Retinal pigment epithelial cell (primary cell): ENCODE measurements around the gene MED31.
"Not testable (repeated sequence)": the region's sequence is repeated elsewhere in the genome, so short reads cannot be mapped to it uniquely, and the experiment has no call there.

ENCODE experiments used
- DNase-seq: peaks from one replicate; pipeline ENCODE4 v3.0.0-alpha.2; 2010; ENCODE audit warnings: low read depth
- H3K4me3 ChIP-seq: 2 replicates; pipeline ENCODE4 v1.5.1; 2011; ENCODE audit warnings: mild to moderate bottlenecking, low read length, control low read depth, moderate library complexity
- TF ChIP-seq, protein P1 (sequence below): conservative IDR thresholded peaks from 2 replicates; pipeline ENCODE4 v1.5.1; 2011; ENCODE audit warnings: low read depth, low read length, control low read depth, inconsistent platforms

Gene MED31

DNA sequence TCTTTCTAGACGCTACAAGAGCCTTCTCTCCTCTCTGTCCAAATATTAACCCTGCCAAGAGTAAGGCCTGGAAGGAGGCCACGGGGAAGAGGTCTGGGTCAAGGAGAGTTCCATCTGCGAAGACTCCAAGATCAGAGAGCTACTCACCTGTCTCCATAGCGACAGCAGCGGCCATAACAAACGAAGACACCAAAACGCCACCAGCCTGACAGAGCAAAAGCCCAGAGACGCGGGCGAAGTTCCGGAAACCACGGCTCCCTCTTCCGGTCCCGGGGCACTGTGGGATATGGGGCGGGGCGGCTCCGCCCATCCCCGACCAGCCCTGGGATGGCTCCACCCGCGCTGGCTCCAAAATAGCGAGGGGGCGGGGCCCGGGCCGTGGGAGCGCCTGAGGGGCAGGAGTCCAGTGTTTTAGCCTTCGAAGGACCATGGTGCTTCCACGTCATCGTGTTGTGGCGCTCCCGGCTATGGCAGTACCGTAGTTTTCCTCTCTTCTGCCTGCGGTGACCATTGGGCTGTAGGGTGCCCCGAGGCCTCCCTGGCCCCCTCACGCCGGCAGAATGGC lies at the start of gene MED31, which contains the start of gene C17orf100:
Gene MED31 (minus strand): TSS at position 252 of the 565 bp plus-strand sequence. CDS start 77 bp downstream, at position 175.
Gene C17orf100 (plus strand): TSS at position 409 of the 565 bp plus-strand sequence. CDS start 152 bp downstream, at position 561.
- DNase-seq: peak; percentile 52
- TF ChIP-seq, protein P1, sequence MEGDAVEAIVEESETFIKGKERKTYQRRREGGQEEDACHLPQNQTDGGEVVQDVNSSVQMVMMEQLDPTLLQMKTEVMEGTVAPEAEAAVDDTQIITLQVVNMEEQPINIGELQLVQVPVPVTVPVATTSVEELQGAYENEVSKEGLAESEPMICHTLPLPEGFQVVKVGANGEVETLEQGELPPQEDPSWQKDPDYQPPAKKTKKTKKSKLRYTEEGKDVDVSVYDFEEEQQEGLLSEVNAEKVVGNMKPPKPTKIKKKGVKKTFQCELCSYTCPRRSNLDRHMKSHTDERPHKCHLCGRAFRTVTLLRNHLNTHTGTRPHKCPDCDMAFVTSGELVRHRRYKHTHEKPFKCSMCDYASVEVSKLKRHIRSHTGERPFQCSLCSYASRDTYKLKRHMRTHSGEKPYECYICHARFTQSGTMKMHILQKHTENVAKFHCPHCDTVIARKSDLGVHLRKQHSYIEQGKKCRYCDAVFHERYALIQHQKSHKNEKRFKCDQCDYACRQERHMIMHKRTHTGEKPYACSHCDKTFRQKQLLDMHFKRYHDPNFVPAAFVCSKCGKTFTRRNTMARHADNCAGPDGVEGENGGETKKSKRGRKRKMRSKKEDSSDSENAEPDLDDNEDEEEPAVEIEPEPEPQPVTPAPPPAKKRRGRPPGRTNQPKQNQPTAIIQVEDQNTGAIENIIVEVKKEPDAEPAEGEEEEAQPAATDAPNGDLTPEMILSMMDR: no peak
- peak within 1 kb of the TSS; percentile 99 for H3K4me3 ChIP-seq

DNA sequence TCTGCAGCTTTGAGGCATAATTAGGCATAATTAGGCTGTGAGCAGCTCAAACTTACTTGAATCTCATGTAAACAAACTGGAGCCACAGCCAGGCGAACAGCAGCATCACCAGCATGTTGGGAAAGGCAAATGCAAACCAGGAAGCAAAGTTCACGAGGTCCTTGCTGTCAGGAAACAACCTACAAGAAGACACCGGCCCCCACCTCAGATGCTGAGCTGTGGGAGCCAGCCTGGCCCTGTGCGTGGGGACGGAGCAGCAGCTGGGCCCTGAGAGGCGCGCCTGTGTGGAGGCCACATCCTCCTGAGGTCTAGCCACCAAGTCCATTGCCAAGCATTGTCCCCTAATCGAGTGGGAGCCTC lies 49.5 kb upstream of the MED31 start:
- TF ChIP-seq, protein P1: no peak
- DNase-seq: no peak
- no peak overlapping the region for H3K4me3 ChIP-seq

DNA sequence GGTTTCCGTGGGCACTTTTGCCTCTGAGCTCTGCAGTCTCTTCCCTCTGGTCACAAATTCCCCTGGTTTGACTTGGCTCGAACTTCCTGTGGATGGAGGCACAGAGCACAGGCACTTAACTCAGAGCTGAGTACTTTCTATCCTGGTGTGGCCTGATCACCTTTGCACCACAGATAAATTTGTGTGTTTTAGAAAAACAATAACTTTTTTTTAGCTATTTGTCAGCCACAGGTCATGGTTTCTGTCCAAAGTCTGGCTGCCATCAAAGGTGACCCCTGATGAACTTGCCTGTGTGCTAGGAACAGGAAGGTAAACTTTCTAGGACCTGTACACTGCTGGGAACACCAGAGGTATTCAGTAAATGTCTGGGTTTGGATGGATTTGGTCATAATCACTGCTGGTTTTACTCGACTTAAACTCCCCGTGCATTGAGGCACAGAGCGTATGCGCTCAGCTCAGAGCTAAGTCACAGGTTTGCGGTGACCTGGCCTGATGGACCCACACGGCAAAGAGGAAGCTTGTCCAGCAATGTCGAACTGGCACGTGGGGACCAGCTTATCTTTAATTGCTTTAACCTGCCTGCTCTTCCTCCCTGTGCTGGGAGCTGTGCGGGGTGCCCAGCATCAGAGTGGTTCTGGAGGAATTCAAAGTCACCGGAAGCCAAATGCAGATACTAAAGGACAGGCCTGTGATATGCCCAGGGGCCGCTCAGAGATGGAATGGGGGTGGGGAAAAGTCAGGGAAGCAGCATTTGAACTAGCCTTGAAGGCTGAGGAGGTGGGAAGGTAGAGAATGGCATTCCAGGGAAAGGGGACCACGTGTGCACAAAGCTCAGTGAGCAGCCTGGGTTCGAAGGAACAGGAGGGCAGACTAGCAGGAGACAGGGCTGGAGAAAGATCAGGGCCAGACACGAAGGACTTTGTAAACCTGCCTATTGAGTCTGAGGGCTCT lies 48.9 kb upstream of the MED31 start:
- no peak overlapping the region for H3K4me3 ChIP-seq
- no peak for DNase-seq
- TF ChIP-seq, protein P1: no peak

DNA sequence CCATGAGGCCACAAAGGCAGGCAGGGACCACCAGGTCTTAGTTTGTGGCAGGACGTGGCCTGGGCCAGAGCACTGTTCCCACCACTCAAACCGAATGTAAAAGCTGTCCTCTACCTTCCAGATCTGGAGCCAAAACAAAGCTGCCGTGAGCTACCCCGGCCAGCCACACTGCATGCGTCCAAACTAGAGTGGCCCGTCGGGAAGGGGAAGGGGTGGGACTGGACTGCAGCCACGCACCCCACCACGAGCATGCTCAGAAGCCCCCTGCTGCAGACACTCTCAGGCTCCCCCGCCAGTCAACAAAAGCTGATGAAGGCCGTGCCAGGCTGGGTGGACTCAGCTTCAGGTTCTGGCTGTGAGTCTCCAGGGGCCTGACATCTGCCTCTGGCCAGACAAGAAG lies 46.6 kb upstream of the MED31 start:
- TF ChIP-seq, protein P1: no peak
- DNase-seq: no peak
- H3K4me3 ChIP-seq: no peak overlapping the region

DNA sequence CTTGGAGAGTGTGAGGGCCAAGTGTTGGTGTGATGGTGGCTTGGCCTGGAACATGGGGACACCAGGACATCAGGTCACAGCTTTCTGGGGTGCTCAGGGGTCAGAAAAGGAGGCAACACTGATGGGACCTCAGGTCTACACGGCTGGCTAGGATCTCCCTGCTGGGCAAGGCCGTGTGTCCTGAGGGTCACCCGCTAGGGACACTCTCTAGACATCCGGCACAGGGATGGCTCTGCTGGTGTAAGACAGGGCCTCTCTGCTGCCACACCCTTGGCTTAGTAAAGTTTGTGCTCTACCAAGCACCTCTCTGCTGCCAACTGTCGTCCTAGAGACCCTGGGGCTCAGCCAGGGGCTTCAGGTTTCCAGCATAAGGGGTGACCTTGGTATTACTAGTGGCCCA lies 45.5 kb upstream of the MED31 start:
- TF ChIP-seq, protein P1: no peak
- no peak overlapping the region for H3K4me3 ChIP-seq
- no peak for DNase-seq

DNA sequence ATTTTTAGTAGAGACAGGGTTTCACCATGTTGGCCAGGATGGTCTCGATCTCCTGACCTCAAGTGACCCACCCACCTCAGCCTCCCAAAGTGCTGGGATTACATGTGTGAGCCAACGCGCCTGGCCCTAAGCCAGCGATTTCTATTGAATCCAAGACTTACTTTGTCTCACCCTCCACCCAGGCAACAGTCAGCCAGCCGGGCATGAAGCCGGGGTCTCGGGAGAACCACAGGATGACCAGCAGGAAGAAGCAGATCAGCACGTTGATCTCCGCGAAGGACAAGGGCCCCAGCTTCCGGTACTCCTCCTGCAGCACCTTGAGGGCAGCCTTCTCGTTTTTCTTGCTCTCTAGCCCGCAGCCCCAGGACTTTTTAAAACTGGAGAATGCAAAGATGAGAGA lies 44.2 kb upstream of the MED31 start:
- TF ChIP-seq, protein P1: no peak
- no peak overlapping the region for H3K4me3 ChIP-seq
- no peak for DNase-seq

DNA sequence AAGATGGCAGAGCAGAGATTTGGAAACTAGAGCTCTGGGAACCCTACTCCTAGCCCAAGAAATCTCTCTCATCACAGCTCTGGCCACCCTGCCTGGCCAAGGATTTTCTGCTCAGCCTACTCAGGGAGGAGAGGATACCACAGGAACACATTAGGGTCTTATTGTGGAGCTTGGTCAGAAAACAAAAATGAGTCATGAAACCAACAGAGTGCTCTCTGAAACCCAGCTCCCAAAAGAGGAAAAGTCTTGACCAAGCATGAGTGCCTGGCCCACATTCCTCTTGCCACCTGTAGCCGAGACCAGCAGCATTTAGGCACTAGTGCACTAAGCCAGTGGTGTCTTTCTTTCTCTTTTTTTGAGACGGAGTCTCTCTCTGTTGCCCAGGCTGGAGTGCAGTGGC lies 43.6 kb upstream of the MED31 start:
- no peak for DNase-seq
- TF ChIP-seq, protein P1: no peak
- no peak overlapping the region for H3K4me3 ChIP-seq

DNA sequence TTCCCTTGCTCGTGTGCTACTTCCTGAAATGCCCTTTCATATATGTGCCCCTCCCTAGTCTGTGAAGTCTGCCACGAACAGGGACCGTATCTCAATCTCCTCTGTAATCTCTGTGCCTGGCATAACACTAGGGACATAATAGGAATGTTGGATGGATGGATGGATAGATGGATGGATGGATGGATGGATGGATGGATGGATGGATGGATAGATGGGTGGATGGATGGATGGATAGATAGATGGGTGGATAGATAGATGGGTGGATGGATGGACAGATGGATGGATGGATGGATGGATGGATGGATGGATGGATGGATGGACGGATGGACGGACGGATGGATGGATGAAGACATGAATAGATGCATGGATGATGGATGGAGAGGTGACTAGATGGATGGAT lies 40.6 kb upstream of the MED31 start:
- not testable (repeated sequence) for DNase-seq, H3K4me3 ChIP-seq
